Endothelial cell (in vitro differentiated cells): Measurements from ENCODE around the gene ZBTB9. TPM values are rescaled to one million over a fixed set of nuclear protein-coding genes. Genes with fewer than 3 reads are reported as not detected.

Experiments
- DNase-seq: peaks from one replicate; pipeline ENCODE4 v3.0.0; 2021; ENCODE audit warnings: low spot score
- H3K27ac Mint-ChIP-seq: one replicate; pipeline ENCODE4 v1.8.0; 2021; ENCODE audit warnings: mixed read lengths, inconsistent platforms; ENCODE audit not compliant: unreplicated experiment
- H3K27me3 Mint-ChIP-seq: one replicate; pipeline ENCODE4 v1.8.0; 2021; ENCODE audit warnings: mild to moderate bottlenecking, moderate library complexity, mixed read lengths, inconsistent platforms; ENCODE audit not compliant: unreplicated experiment
- H3K36me3 Mint-ChIP-seq: one replicate; pipeline ENCODE4 v1.8.0; 2021; ENCODE audit warnings: mild to moderate bottlenecking, low read depth, mixed read lengths, inconsistent platforms; ENCODE audit not compliant: unreplicated experiment
- H3K4me1 Mint-ChIP-seq: one replicate; pipeline ENCODE4 v1.8.0; 2021; ENCODE audit warnings: mild to moderate bottlenecking, mixed read lengths, inconsistent platforms; ENCODE audit not compliant: unreplicated experiment
- H3K4me3 Mint-ChIP-seq: one replicate; pipeline ENCODE4 v1.8.0; 2021; ENCODE audit warnings: mild to moderate bottlenecking, mixed read lengths, inconsistent platforms; ENCODE audit not compliant: unreplicated experiment
- H3K9me3 Mint-ChIP-seq: one replicate; pipeline ENCODE4 v1.8.0; 2021; ENCODE audit warnings: mixed read lengths, inconsistent platforms; ENCODE audit not compliant: unreplicated experiment
- microRNA-seq: library from miRNA; unstranded; fragments of <30 nt; microRNA quantifications from one replicate; pipeline ENCODE4, GENCODE V29; 2020; ENCODE audit not compliant: unreplicated experiment
- total RNA-seq: library from RNA; stranded (reverse); fragmentation: NEBNext Ultra II Directional; extraction: Animal tissue kit (Norgen Biotek cat#: 25700); gene quantifications from one replicate; pipeline ENCODE4 v1.2.1, GENCODE V29; 2021; ENCODE audit not compliant: unreplicated experiment
- TF ChIP-seq, protein P1 (sequence below): fragments of 200-600 bp; sonication (generic); IDR thresholded peaks from one replicate; pipeline ENCODE4 v1.5.0; 2021; ENCODE audit warnings: antibody characterized with exemption; ENCODE audit not compliant: unreplicated experiment

ZBTB9 gene
- total RNA-seq, 1 donor from 2014 or later, result 18.7 TPM

DNA sequence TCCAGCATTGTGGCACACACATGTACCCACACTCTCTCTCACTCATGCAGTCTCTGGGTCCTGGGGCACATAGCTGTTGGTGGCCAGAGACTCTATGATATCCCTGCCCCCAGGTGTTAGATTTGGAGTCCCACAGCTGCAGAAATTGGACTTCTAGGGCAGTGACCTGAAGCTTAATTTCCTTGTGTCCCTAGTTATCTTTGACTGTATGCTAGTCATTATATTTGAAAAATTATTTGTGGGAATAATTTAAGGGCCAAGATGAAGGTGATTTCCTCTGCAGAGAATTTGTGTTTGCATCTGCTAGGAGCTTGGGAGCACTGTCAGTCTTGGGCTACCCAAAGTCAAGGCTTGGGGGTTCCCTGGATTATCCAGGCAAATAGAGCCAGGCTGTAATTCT is 50.1 kb downstream of the ZBTB9 start:
- H3K4me1 Mint-ChIP-seq, result peaks cover 15% of the 10 kb centered on the region
- no peak overlapping the region for H3K27ac Mint-ChIP-seq
- peaks cover 2% of the 10 kb centered on the region for H3K27me3 Mint-ChIP-seq
- no peaks in the 10 kb centered on the region for H3K9me3 Mint-ChIP-seq
- no peak for DNase-seq
- TF ChIP-seq, protein P1, sequence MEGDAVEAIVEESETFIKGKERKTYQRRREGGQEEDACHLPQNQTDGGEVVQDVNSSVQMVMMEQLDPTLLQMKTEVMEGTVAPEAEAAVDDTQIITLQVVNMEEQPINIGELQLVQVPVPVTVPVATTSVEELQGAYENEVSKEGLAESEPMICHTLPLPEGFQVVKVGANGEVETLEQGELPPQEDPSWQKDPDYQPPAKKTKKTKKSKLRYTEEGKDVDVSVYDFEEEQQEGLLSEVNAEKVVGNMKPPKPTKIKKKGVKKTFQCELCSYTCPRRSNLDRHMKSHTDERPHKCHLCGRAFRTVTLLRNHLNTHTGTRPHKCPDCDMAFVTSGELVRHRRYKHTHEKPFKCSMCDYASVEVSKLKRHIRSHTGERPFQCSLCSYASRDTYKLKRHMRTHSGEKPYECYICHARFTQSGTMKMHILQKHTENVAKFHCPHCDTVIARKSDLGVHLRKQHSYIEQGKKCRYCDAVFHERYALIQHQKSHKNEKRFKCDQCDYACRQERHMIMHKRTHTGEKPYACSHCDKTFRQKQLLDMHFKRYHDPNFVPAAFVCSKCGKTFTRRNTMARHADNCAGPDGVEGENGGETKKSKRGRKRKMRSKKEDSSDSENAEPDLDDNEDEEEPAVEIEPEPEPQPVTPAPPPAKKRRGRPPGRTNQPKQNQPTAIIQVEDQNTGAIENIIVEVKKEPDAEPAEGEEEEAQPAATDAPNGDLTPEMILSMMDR, result no peak
- no peak overlapping the region for H3K4me3 Mint-ChIP-seq
- peaks cover 4% of the 10 kb centered on the region for H3K36me3 Mint-ChIP-seq

- H3K27me3 Mint-ChIP-seq, result peaks cover 2% of the 10 kb centered on the region
- DNase-seq, result no peak
- H3K36me3 Mint-ChIP-seq, result peaks cover 4% of the 10 kb centered on the region
- H3K4me1 Mint-ChIP-seq, result peaks cover 23% of the 10 kb centered on the region
- no peaks in the 10 kb centered on the region for H3K9me3 Mint-ChIP-seq
- H3K4me3 Mint-ChIP-seq, result no peak overlapping the region
- H3K27ac Mint-ChIP-seq, result no peak overlapping the region
- TF ChIP-seq, protein P1, result no peak
Observed at GRCh38 chr6:33505548-33506370, 51.4 kb downstream of the ZBTB9 start.

Small RNAs within 50 kb of the gene (microRNA-seq; reads per million reads assigned to microRNA genes)
- gene MIR5004, result 0.70 reads per million, percentile 2 among the genes with 10 or more reads in this experiment

Other genes with a start within 250 kb of the ZBTB9 start
- gene HSD17B8, start 249.9 kb upstream of the ZBTB9 start, total RNA-seq, result 6.5 TPM
- gene RING1, start 246.1 kb upstream of the ZBTB9 start, total RNA-seq, result 19.6 TPM
- 41.8 TPM for gene VPS52, start 182.7 kb upstream of the ZBTB9 start, total RNA-seq
- gene RPS18, start 182.5 kb upstream of the ZBTB9 start, total RNA-seq, result 2,251 TPM
- gene B3GALT4, start 177.5 kb upstream of the ZBTB9 start, total RNA-seq, result 3.8 TPM
- 48.5 TPM for gene WDR46, start 165.3 kb upstream of the ZBTB9 start, total RNA-seq
- gene PFDN6, start 165.0 kb upstream of the ZBTB9 start, total RNA-seq, result 33.3 TPM
- 167 TPM for gene RGL2, start 155.6 kb upstream of the ZBTB9 start, total RNA-seq
- gene TAPBP, start 140.5 kb upstream of the ZBTB9 start, total RNA-seq, result 57.1 TPM
- 16.9 TPM for gene ZBTB22, start 136.8 kb upstream of the ZBTB9 start, total RNA-seq
- 49.6 TPM for gene DAXX, start 131.6 kb upstream of the ZBTB9 start, total RNA-seq
- 19.0 TPM for gene KIFC1, start 62.8 kb upstream of the ZBTB9 start, total RNA-seq
- gene PHF1, start 43.6 kb upstream of the ZBTB9 start, total RNA-seq, result 60.0 TPM
- 163 TPM for gene CUTA, start 36.5 kb upstream of the ZBTB9 start, total RNA-seq
- gene SYNGAP1, start 34.5 kb upstream of the ZBTB9 start, total RNA-seq, result 48.6 TPM
- gene BAK1, start 125.7 kb downstream of the ZBTB9 start, total RNA-seq, result 51.4 TPM
- gene ITPR3, start 166.7 kb downstream of the ZBTB9 start, total RNA-seq, result 124 TPM